Left cardiac atrium (tissue), 4 donors: ENCODE results near the gene MT1A. TPM values are rescaled to one million over a fixed set of nuclear protein-coding genes. Genes with fewer than 3 reads are reported as not detected.
"Not testable (repeated sequence)": the region's sequence is repeated elsewhere in the genome, so short reads cannot be mapped to it uniquely, and the experiment has no call there.

Source experiments
- ATAC-seq, 2 donors: fragments of 200-7000 bp; cut with Tn5 transposase; one replicate each; pipeline ENCODE4 v1.9.1; 2020; ENCODE audit warnings: mild to moderate bottlenecking in 2 of 2, moderate library complexity in 2 of 2
- DNase-seq: peaks from one replicate; pipeline ENCODE4 v3.0.0-alpha.2; 2020
- intact Hi-C, 2 donors: fragments of 100-400 bp; cut with DNase I; formaldehyde crosslinking; loops; one replicate each; pipeline versions ENCODE4 v1.14.1 to v1.15.1; 2022 to 2023
- total RNA-seq, 2 donors: library from RNA; stranded (reverse); fragmentation: NEBNext Ultra II Directional; extraction: Animal tissue kit (Norgen Biotek cat#: 25700); gene quantifications; one replicate each; pipeline ENCODE4 v1.2.1, GENCODE V29; 2021
- donor health status: DM: no; HTN: yes; CAD: no.
- donor health status: DM: no; HTN: yes; CAD: no; lungs with severe emphysema.
- donor health status: DM: yes; HTN: yes; CAD: no.
- donor health status: Dilated cardiomyopathy.

Gene MT1A
- total RNA-seq, 2 donors from 2014 or later: 19.0 to 104 TPM

DNA sequence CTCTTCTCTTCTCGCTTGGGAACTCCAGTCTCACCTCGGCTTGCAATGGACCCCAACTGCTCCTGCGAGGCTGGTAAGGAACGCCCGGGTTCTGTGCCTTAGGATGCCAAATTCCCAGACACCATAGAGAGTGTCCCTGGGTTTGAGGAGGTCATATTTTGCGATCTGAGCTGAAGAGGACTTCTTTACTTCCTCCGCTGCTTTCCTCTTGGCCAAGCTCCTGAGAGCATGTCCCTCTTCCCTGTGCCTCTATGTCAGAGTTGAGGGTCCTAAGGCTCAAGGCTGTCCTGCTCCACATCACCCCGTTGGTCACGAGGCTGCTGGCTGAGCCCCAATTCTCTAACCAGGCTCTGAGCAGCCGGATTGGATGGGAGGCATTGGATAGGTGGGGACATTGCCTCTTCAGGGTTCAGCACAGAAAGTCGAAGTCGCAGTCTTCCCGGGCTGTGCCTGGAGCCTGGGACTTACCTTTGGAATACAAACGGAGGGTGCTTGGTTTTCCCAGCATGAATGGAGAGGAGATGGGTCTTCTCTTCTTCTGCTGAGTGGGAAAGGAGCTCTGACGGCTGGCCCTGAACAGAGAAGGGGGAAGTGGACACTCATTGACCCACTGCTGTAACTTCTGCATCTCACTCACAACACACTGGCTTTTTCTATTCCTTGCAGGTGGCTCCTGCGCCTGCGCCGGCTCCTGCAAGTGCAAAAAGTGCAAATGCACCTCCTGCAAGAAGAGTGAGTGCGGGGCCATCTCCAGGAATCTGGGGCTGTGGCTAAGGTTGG is 31.6 kb downstream of the MT1A start:
- ATAC-seq (no peak), DNase-seq (no peak)
- intact Hi-C loops: no loop called here

DNA sequence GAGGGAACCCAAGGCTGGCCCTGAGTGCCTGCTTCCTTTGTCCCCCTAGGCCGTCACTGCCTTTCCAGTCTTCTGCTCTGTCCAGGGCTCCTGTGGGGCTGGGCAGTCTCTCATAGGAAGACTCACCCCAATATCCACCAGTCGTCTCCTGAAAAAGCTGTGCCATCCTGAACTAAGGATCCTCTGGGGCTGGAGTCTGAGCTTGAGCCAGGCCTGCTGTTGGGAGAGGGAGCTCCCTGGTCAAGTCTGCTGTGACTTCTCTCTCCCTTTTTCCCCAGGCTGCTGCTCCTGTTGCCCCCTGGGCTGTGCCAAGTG is 32.1 kb downstream of the MT1A start:
- ATAC-seq: no peak
- no peak for DNase-seq
- intact Hi-C loops: no loop called here

DNA sequence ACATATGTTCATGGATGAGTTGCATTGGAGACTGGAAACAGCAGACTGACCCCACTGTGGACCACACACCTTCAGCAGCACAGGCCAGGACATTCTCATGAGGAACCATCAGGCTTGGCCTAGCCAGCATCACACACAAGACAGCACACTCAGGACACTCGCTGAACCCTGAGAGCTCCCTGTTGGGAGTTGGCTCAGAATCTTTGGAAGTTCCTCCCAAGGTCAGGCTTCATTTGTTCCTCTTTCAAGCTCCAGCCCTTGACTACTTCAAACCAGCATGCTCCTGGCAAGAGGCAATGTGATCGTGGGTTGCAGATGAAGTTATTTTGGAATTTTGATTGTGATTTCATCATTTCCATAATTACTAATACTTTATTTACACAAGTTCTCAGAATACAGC is 33.2 kb downstream of the MT1A start:
- DNase-seq, ATAC-seq, intact Hi-C loops: not testable (repeated sequence)

DNA sequence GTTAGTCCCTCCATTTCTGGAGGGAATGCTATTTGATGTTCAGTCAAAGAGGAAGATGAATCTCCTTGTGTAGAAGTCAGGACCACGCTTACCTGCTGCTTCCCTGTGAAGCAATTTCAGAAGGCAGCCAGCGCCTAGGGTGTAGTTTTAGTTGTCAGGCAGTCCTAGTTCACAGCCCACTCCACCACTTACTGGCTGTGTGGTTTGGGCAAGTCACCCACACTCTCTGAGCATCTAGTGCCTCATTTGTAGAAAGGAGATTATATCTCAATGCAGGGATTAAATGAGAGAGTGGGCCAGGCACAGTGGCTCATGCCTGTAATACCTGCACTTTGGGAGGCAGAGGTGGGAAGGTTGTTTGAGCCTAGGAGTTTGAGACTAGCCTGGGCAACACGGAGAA is 33.7 kb downstream of the MT1A start:
- DNase-seq, intact Hi-C loops, ATAC-seq: not testable (repeated sequence)

DNA sequence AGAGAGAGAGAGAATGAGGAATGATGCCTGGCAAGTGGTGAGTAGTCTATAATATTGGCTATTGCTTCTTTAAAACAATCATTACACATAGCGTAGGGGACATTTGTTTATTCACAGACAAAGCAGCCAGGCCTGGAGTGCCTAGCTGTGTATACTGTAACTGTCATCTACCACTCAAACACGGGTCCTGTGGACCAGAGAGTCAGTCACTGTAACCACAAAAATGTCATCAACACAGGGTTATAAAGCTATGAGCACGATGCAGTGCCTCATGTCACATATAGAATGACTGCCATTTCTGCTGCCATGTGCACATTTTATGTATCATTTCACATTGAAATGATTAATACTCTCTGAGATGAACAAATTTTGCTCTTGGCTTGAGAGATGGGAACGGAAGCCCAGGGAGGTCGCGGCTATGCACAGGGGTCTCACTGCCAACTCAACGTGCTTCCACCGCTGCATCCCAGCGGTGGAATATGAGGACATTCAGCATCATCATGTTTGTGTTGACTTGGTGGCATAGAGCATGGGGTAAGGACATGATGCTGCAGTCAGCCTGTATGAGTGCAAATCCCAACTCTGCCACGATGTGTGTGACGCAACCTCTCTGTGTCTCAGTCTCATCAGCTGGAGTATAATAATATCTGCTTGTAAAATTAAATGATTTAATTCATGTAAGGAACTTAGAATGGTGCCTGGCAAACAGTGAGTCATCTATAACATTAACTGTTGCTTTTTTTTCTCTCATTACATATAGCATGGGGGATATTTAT is 34.5 kb downstream of the MT1A start:
- intact Hi-C loops: no loop called here
- ATAC-seq (no peak), DNase-seq (no peak)

DNA sequence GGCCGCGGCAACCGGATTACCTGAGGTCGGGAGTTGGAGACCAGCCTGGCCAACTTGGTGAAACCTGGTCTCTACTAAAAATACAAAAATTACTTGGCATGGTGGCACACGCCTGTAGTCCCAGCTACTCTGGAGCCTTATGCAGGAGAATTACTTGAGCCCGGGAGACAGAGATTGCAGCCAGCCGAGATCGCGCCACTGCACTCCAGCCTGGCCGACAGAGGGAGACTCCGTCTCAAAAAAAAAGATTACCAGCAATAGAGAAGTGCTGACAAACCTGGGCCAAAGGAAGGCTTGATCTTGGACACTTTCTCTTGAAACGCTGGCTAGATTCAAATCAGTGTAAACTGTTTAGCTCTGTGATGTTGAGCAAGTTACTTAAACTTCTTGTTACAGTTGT is 35.5 kb downstream of the MT1A start:
- DNase-seq: no peak
- intact Hi-C loops: loop anchor here in 1 of 2 donors (1.0 kb wide), 1 partner anchor 28 kb away; no protein-coding TSS in a partner anchor
- ATAC-seq: peak; percentile 22 to 50

DNA sequence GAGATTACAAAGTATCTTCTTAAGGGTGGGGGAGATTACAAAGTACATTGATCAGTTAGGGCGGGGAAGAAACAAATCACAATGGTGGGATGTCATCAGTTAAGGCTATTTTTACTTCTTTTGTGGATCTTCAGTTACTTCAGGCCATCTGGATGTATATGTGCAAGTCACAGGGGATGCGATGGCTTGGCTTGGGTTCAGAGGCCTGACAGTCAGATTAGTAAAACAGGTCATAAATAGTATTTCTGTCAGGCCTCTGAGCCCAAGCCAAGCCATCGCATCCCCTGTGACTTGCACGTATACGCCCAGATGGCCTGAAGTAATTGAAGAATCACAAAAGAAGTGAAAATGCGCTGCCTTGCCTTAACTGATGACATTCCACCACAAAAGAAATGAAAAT is 36.1 kb downstream of the MT1A start:
- intact Hi-C loops: loop anchor here in 1 of 2 donors (1.0 kb wide), 1 partner anchor 28 kb away; no protein-coding TSS in a partner anchor
- ATAC-seq: not testable (repeated sequence)

DNA sequence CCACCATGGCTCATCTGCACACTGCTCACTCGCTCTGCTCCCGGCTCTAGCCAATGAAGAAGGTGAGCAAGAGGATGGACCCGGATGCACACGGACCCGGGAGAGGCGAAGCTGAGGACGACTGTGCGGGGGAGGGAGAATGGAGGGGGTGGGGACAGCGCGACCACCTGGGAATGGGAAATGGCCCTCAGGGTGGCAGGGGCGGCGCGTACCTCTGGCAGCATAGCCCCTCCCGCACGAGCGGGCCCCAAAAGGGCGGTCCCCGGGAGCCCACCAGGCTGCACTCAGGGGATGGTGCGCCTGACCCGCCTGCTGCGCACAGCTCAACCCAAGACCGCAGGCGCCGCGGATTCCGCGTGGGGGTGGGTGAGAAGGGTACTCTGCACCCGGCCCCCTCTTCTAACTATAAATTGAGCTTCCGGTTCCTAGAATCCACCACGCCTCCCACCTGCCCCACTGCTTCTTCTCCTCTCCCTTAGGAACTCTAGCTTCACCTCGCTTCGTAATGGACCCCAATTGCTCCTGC is 37.3 kb downstream of the MT1A start:
- peak; percentile 33 to 67 for ATAC-seq
- intact Hi-C loops: no loop called here
- DNase-seq: no peak

More for the DNA sequence above, 36.1 kb downstream of the MT1A start:
- not testable (repeated sequence) for DNase-seq

DNA sequence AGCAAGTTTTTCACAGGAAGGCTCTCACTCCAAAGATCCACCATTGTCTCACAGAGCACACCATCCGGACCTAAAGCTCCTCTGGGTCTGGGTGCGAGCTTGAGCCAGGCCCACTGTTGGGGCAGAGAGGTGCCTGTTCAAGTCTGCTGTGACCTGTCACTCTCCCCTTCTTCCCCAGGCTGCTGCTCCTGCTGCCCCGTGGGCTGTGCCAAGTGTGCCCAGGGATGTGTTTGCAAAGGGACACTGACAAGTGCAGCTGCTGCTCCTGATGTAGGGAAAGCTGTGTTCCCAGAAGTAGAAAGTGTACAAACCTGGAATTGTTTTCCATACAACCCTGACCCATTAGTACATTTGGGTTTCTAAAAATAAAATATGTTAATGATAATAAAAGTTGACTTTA is 39.0 kb downstream of the MT1A start:
- ATAC-seq (no peak), DNase-seq (no peak)
- intact Hi-C loops: no loop called here

DNA sequence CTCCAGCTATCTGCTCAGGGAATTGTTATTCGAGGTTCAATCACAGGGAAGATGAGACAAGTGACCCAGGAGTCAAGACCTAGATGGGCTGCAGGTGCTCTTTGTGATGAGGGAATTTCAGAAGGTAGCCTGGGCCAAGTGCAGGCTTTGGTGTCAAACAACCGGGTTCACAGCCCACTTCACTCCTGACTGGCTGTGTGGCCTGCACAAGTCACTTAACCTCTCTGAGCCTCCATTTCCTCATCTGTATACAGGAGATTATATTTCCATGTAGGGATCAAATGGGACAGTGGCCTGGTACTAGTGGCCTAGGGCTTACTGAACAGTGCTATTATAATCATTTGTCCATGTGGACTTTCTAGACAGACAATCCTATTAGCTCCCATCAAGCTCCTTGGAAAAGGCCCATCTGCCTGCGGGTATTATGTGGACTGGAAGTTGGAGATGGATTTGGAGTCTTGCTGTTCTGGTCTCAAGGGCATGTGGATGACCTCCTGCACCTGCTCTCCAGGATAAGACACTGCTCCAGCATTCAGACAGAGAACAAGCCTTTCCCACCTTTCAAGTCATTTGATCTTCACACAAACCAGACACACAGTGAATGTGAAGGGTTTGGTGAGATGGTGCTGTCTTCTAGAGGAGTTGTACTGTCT is 40.7 kb downstream of the MT1A start:
- ATAC-seq: no peak
- no peak for DNase-seq
- intact Hi-C loops: no loop called here

DNA sequence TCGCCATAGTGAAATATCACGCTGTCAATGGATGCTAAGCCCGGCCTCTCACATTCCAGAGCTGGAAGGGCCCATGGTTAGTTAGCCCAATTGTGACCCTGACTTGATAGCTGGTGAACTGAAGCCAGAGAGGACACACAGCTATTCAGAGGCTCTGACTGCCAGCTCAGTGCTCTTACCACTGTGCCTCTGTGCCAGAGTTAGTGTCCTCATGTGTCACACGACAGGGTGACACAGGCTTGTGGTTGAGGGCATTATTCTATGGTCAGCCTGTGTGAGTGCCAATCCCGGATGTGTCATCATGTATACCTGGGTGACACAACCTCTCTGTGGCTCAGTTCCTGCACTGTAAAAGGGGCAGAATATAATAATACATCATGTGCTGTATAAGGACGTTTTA is 41.4 kb downstream of the MT1A start:
- intact Hi-C loops: loop anchor here in 1 of 2 donors (5.0 kb wide), 1 partner anchor 78 kb away; no protein-coding TSS in a partner anchor
- no peak for DNase-seq
- peak in 1 of 2 donors; percentile 39 for ATAC-seq

DNA sequence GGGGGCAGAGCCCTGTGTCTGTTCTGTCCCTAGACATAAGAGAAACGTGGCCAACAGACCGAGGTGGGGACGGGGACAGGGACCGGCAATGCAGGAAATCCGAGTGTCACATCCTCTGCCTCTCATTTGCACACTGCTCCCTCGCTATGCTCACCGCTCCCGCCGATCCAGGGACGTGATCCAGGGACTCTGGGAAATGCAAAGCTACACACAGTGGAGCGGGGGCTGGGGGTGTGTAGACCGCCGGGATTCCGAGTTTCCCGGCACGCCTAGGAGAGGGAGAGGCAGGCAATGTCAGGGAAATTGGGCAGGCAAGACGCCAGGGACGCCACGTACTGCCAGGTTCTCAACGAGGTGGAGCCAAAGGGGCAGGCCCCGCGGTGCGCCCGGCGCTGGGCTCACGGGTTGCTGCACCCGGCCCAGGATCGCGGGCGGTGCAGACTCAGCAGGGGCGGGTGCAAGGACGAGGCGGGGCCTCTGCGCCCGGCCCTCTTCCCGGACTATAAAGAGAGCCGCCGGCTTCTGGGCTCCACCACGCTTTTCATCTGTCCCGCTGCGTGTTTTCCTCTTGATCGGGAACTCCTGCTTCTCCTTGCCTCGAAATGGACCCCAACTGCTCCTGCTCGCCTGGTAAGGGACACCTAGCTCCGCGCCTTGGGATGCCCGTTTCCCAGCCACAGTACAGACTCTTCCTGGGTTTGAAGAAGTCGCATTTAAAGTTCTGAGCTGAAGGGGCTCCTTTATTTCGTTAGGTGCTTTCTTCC is 43.7 kb downstream of the MT1A start, which contains the start of gene MT1X:
Gene MT1X (plus strand): TSS at position 532 of the 764 bp plus-strand sequence. CDS start 71 bp downstream, at position 603.
- peak; percentile 96 for DNase-seq
- peak; percentile 97 to 99 for ATAC-seq
- intact Hi-C loops: loop anchor here in 1 of 2 donors (2.0 to 5.0 kb wide), 2 partner anchors 71 to 80 kb away; no protein-coding TSS in a partner anchor

DNA sequence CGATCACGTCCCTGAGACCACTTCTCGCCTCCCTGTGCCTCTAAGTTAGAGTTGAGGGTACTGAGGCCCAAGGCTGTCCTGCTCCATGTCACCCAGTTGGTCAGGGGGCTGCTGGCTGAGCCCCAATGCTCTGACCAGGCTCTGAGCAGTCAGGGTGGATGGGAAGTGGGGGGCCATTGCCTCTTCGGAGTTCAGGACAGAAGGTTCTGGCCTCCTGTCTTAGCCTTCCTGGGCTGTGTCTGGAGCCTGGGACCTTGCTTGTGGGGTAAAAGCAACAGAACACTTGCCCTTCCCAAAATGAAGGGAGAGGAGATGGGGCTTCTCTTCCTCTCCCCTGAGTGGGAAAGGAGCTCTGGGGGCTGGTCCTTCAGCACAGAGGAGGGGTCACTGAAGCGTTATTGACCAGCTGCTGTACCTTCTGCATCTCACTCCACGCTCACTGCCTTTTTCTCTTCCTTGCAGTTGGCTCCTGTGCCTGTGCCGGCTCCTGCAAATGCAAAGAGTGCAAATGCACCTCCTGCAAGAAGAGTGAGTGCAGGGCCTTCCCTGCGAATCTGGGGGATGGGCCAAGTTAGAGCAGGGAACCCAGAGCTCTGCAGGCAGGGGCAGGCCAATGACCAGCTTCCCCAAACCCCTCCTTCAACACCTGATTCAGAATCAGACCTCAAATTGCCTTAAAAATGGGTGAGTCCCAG is 44.4 kb downstream of the MT1A start:
- ATAC-seq (peak in 1 of 2 donors; percentile 2), DNase-seq (peak; percentile 42)
- intact Hi-C loops: loop anchor here in 1 of 2 donors (2.0 to 5.0 kb wide), 2 partner anchors 72 to 81 kb away; no protein-coding TSS in a partner anchor

DNA sequence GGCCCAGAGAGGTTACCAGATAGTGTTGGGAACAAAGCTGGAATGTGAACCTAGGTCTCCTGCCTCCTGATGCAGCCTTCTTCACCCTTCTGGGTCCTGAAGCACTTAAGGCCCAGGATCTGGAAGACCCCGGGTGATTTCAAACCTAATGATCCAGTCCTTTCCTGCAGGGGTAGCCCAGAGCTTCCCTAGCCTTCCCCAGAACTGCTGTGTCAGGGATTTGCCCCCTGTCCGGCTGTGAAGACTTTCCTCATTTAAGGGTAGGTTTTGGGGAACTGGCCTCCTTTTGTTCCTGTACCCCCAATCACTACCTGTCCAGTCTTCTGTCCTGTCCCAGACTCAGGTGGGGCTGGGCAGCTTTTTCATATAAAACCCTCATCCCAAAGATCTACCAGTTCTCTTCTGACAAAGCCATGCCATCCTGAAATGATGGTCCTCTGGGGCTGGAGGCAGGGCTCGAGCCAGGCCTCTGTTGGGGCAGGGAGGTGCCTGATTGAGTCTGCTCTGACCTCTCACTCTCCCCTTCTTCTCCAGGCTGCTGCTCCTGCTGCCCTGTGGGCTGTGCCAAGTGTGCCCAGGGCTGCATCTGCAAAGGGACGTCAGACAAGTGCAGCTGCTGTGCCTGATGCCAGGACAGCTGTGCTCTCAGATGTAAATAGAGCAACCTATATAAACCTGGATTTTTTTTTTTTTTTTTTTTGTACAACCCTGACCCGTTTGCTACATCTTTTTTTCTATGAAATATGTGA is 45.1 kb downstream of the MT1A start:
- intact Hi-C loops: loop anchor here in 1 of 2 donors (2.0 to 5.0 kb wide), 2 partner anchors 73 to 81 kb away; no protein-coding TSS in a partner anchor
- no peak for DNase-seq
- no peak for ATAC-seq

DNA sequence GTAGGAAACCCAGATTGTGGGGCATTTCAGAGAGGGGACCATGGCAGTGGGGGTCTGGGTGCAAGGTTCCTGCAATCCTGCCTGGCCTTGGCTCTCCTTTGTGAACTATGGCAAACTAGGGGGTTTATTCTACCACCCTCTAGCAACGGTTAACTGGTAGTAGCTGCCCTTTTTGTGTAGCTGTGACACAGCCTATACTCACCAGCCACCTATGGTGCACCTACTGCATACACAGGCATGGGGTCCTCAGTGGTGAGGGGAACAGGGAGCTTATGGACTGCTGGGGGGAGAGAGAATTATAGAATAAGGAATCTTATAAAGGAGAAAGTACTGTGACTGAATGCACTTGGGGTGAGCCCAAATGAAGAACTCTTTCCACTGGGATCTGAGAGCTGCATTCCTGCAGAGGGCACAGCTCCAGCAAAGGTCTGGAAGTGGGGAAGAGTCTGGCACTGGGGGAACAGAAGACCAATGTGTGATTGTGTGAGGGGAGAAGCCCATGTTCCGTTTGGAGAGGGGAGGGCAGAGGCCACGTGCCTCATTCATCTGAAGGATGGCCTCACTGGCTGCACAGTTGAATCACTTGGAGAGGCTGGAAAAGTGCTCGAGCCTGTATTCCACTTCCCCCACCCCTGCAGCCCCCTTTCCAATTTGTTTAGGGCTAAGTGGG is 45.9 kb downstream of the MT1A start:
- DNase-seq (no peak), ATAC-seq (no peak)
- intact Hi-C loops: loop anchor here in 1 of 2 donors (5.0 kb wide), 1 partner anchor 82 kb away; no protein-coding TSS in a partner anchor

DNA sequence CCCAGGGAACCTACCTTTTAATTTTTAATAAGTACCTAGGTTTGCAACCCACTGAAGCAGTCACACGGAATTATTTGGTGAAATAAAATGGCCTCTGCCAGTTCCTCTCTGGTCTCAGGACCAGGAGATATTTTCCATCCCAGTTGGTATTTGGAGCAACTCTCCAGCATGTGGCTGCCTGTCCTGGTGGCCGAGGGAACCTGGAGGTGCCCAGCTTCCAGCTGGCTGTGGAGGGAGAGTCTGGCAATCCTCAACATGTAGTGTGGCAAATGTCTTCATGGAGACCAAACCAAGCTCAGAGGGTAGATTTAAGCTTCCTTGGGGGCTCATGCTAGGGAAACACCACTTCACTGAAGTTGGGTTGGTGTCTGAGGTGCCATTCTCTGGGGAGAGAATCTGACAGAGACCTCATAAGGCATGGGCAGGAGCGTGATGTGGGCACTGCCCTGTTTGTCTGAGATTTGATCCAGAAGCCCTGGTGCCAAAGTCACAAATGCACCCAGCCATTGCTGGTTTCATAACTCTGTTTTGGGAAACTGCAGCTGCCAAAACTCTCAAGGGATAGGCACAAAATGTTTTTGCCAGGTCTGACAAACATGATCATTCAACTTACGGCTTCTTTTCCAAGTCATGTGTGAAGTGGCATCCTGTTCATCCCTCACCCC is 46.6 kb downstream of the MT1A start:
- intact Hi-C loops: loop anchor here in 1 of 2 donors (5.0 kb wide), 1 partner anchor 83 kb away; no protein-coding TSS in a partner anchor
- ATAC-seq: no peak
- no peak for DNase-seq
